ENCODE results near the gene MMP17.

Gene MMP17

DNA sequence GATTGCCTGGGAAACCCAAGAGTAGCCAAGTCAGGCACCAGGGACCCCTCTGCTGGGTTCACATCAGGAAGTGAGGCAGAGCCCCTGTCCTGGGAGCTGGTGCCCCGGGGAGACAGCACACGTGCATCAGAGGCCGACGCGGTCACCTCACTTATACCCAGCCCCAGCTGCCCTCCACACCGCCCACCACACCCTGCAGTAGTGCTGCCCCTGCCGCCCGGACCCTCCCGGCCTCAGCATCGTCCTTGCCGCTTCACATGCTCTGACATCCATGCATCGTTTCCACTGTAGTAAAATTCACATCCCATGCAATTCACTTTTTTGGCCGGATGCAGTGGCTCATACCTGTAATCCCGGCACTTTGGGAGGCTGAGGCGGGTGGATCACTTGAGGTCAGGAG is 14.0 kb downstream of the MMP17 start:
- no peak overlapping the region for H3K4me3 ChIP-seq (ENCODE audit: low read depth, low read length)
- no peak for DNase-seq (ENCODE audit: low read depth)
- TF ChIP-seq CTCF (IDR thresholded peaks at IDR 0.05; ENCODE audit: low read depth, low read length, missing control alignments): no peak

DNA sequence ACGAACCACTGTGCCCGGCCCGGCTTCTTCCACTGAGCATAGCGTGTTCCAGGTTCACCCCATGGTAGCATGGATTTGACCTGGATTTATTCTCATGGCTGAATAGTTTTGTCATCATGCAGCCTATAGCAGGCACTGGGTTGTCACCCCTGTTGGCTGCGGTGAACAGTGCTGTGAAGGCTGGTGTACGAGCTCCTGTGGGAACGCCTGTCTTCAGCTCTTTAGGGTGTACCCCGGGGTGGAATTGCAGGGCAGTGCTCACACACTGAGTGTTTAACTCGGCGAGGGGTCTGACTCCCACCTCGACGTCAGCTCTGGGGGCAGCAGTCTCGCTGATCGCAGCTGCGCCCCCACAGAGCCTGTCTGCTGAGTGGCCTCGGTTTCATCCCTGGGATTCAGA is 15.3 kb downstream of the MMP17 start:
- no peak for DNase-seq (ENCODE audit: low read depth)
- H3K4me3 ChIP-seq (ENCODE audit: low read depth, low read length): no peak overlapping the region
- TF ChIP-seq CTCF (IDR thresholded peaks at IDR 0.05; ENCODE audit: low read depth, low read length, missing control alignments): no peak

DNA sequence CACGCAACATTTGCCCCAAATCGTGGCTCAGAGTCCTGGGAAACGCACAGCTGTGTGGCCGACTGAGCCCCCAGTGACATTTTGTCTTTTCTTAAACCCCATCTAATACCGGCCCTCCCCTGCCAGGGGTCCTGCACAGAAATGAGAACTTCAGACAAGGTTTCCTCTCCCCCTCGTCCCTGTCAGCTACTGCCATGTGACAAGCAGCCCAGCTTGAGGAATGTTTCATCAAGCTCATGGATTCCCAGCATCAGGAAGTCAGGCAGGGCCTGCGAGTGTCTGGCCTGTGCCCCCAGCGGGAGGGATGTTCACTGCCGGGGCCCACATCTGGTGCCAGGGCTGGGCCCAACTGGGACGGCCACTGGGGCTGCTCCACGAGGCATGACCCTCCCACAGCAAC is 15.9 kb downstream of the MMP17 start:
- no peak overlapping the region for H3K4me3 ChIP-seq (ENCODE audit: low read depth, low read length)
- TF ChIP-seq CTCF (IDR thresholded peaks at IDR 0.05; ENCODE audit: low read depth, low read length, missing control alignments): no peak
- no peak for DNase-seq (ENCODE audit: low read depth)

GRCh38 chr12:131844656-131845055 is 16.5 kb downstream of the MMP17 start:
- no peak for DNase-seq (ENCODE audit: low read depth)
- TF ChIP-seq CTCF (IDR thresholded peaks at IDR 0.05; ENCODE audit: low read depth, low read length, missing control alignments): no peak
- no peak overlapping the region for H3K4me3 ChIP-seq (ENCODE audit: low read depth, low read length)

GRCh38 chr12:131845121-131845520 is 16.9 kb downstream of the MMP17 start:
- TF ChIP-seq CTCF (IDR thresholded peaks at IDR 0.05; ENCODE audit: low read depth, low read length, missing control alignments): no peak
- no peak for DNase-seq (ENCODE audit: low read depth)
- H3K4me3 ChIP-seq (ENCODE audit: low read depth, low read length): no peak overlapping the region

DNA sequence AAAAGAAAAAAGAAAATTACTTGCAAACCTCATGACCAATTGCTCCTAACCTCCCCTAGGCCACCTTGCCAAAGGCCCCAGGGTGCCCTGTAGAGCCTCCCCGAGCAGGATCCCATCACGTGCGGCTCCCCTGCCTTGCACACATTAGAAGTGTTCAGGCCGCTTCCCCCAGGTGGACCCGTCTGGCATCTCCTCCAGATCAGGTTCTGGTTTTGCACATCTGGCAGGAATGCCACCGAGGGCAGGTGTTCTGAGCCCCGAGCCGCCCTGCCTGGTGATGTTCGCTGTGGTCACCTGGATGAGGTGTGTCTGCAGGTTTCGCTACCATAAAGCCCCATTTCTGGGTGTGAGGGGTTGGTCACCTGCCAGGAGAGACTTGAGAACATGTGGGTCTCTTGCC is 19.3 kb downstream of the MMP17 start:
- no peak overlapping the region for H3K4me3 ChIP-seq (ENCODE audit: low read depth, low read length)
- DNase-seq (ENCODE audit: low read depth): no peak
- no peak for TF ChIP-seq CTCF (IDR thresholded peaks at IDR 0.05; ENCODE audit: low read depth, low read length, missing control alignments)

DNA sequence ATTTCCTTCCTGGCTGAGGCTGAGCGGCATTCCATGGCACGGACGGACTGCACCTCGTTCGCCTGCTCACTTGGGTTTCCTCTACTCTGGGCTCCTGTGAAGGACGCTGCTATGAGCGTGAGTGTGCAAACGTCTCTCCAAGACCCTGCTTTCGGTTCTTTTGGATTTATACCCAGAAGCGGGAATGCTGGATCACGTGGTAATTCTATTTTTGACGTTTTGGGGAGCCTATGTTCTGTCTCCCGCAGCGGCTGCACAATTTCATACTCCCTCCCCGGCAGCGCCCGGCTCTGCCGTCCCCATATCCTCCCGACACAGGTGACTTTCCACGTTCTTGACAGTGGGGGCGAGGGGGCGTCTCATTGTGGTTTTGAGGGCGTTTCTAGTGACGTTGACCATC is 20.6 kb downstream of the MMP17 start:
- no peak for DNase-seq (ENCODE audit: low read depth)
- TF ChIP-seq CTCF (IDR thresholded peaks at IDR 0.05; ENCODE audit: low read depth, low read length, missing control alignments): no peak
- H3K4me3 ChIP-seq (ENCODE audit: low read depth, low read length): no peak overlapping the region

Data from GM12864 (cell line).